IMR-90 (cell line): ENCODE data around the gene EXD1. TPM values are rescaled to one million over a fixed set of nuclear protein-coding genes. Genes with fewer than 3 reads are reported as not detected.

Experiments
- ATAC-seq: fragments of 200-7000 bp; cut with Tn5 transposase; 2 replicates; pipeline ENCODE4 v1.9.1; 2020; ENCODE audit warnings: low read depth, mild to moderate bottlenecking, moderate library complexity
- BruUV-seq: library from RNA; stranded (reverse); fragments of 400-500 nt; replicated peaks from 2 replicates; lab custom pipeline; 2021; lab: Mats Ljungman, UMichigan
- CTCF ChIA-PET: fragments of 300-600 bp; formaldehyde crosslinking; extraction: SDS; loops from one replicate; lab custom pipeline; 2021; ENCODE audit warnings: antibody characterized with exemption; lab: Yijun Ruan, JAX
- POLR2A ChIA-PET: fragments of 300-600 bp; sonication (Branson Sonifier 250); formaldehyde crosslinking; loops from one replicate; lab custom pipeline; 2022; ENCODE audit warnings: antibody characterized with exemption; ENCODE audit not compliant: unreplicated experiment; lab: Charles Lee
- DNase-seq: peaks from one replicate; pipeline ENCODE4 v3.0.0; 2013
- H2AFZ ChIP-seq: replicated peaks from 2 replicates; pipeline ENCODE3; 2013; ENCODE audit warnings: low read length, mild to moderate bottlenecking; ENCODE audit not compliant: poor library complexity
- H2AK5ac ChIP-seq: 2 replicates; pipeline ENCODE4 v1.6.1; 2013; ENCODE audit warnings: low read depth, low read length, inconsistent platforms
- H2AK9ac ChIP-seq: replicated peaks from 2 replicates; pipeline ENCODE3; 2013; ENCODE audit warnings: mild to moderate bottlenecking, low read depth, low read length, moderate library complexity; ENCODE audit not compliant: poor library complexity
- H2BK120ac ChIP-seq: 2 replicates; pipeline ENCODE4 v1.6.1; 2013; ENCODE audit warnings: low read depth, low read length, inconsistent platforms
- H2BK15ac ChIP-seq: 3 replicates; pipeline ENCODE4 v1.6.1; 2013; ENCODE audit warnings: low read depth, low read length, inconsistent platforms
- H2BK20ac ChIP-seq: 2 replicates; pipeline ENCODE4 v1.6.1; 2013; ENCODE audit warnings: low read depth, mild to moderate bottlenecking, inconsistent platforms, low read length, moderate library complexity
- H2BK5ac ChIP-seq: 2 replicates; pipeline ENCODE4 v1.6.1; 2013; ENCODE audit warnings: mild to moderate bottlenecking, low read depth, low read length, inconsistent platforms; ENCODE audit not compliant: poor library complexity, severe bottlenecking
- H3K14ac ChIP-seq: replicated peaks from 2 replicates; pipeline ENCODE4 v1.6.1; 2013; ENCODE audit warnings: low read depth, low read length, inconsistent platforms
- H3K18ac ChIP-seq: 2 replicates; pipeline ENCODE4 v1.6.1; 2013; ENCODE audit warnings: low read depth, low read length, control low read depth
- H3K23ac ChIP-seq: 2 replicates; pipeline ENCODE4 v1.6.1; 2013; ENCODE audit warnings: low read depth, low read length, inconsistent platforms
- H3K27ac ChIP-seq: 2 replicates; pipeline ENCODE4 v1.5.1; 2013; ENCODE audit warnings: mild to moderate bottlenecking, control low read depth, low read length; ENCODE audit not compliant: insufficient read depth
- H3K27me3 ChIP-seq: 2 replicates; pipeline ENCODE4 v1.6.1; 2013; ENCODE audit warnings: low read length; ENCODE audit not compliant: control insufficient read depth, insufficient read depth
- H3K36me3 ChIP-seq: 2 replicates; pipeline ENCODE4 v1.6.1; 2013; ENCODE audit warnings: low read length, mixed read lengths; ENCODE audit not compliant: control insufficient read depth, insufficient read depth
- H3K4ac ChIP-seq: 2 replicates; pipeline ENCODE4 v1.6.1; 2013; ENCODE audit warnings: low read depth, low read length, inconsistent platforms
- H3K4me1 ChIP-seq: 2 replicates; pipeline ENCODE4 v1.6.1; 2013; ENCODE audit warnings: low read length, mixed read lengths; ENCODE audit not compliant: control insufficient read depth, insufficient read depth
- H3K4me2 ChIP-seq: 2 replicates; pipeline ENCODE4 v1.6.1; 2013; ENCODE audit warnings: low read depth, mild to moderate bottlenecking, control low read depth, low read length, moderate library complexity
- H3K4me3 ChIP-seq: 2 replicates; pipeline ENCODE4 v1.5.1; 2013; ENCODE audit warnings: low read depth, mild to moderate bottlenecking, control low read depth, low read length, moderate library complexity; ENCODE audit not compliant: insufficient read depth
- H3K56ac ChIP-seq: 2 replicates; pipeline ENCODE4 v1.6.1; 2013; ENCODE audit warnings: low read length, inconsistent platforms; ENCODE audit not compliant: insufficient read depth; ENCODE audit errors: extremely low read depth
- H3K79me1 ChIP-seq, 2 experiments: 2 replicates each; pipeline ENCODE4 v1.6.1; 2013; ENCODE audit warnings: low read length in 2 of 2, inconsistent platforms in 1 of 2, low read depth in 1 of 2
- H3K9ac ChIP-seq: 2 replicates; pipeline ENCODE4 v1.6.1; 2013; ENCODE audit warnings: low read depth, low read length, control low read depth
- H3K9me1 ChIP-seq: 2 replicates; pipeline ENCODE4 v1.6.1; 2013; ENCODE audit warnings: low read length, inconsistent platforms; ENCODE audit not compliant: insufficient read depth
- H3K9me3 ChIP-seq: 2 replicates; pipeline ENCODE4 v1.6.1; 2013; ENCODE audit warnings: low read length; ENCODE audit not compliant: control insufficient read depth, insufficient read depth
- H4K20me1 ChIP-seq: 2 replicates; pipeline ENCODE4 v1.6.1; 2013; ENCODE audit warnings: low read length, inconsistent platforms; ENCODE audit not compliant: insufficient read depth
- H4K5ac ChIP-seq: 2 replicates; pipeline ENCODE4 v1.6.1; 2013; ENCODE audit warnings: mild to moderate bottlenecking, low read depth, low read length, control low read depth
- H4K8ac ChIP-seq, 2 experiments: 2 replicates each; pipeline ENCODE4 v1.6.1; 2013; ENCODE audit warnings: low read depth in 2 of 2, low read length in 2 of 2, control low read depth in 1 of 2, inconsistent platforms in 1 of 2
- H4K91ac ChIP-seq: 2 replicates; pipeline ENCODE4 v1.6.1; 2013; ENCODE audit warnings: low read depth, low read length, inconsistent platforms; ENCODE audit not compliant: insufficient read depth
- BHLHE40 ChIP-seq: fragments of 150-350 bp; IDR thresholded peaks from 2 replicates; pipeline ENCODE4 v1.6.1; 2016; ENCODE audit warnings: mild to moderate bottlenecking, low read depth, low read length
- CHD1 ChIP-seq: IDR thresholded peaks from 2 replicates; pipeline ENCODE4 v1.6.1; 2012; ENCODE audit warnings: low read depth, low read length, improper control_type of control experiment
- CTCF ChIP-seq: conservative IDR thresholded peaks from 2 replicates; pipeline ENCODE4 v1.5.1; 2012; ENCODE audit warnings: mild to moderate bottlenecking, low read depth, low read length, improper control_type of control experiment
- FOS ChIP-seq: fragments of 150-350 bp; IDR thresholded peaks from 2 replicates; pipeline ENCODE4 v1.6.1; 2016; ENCODE audit warnings: low read depth, low read length
- MAFK ChIP-seq: IDR thresholded peaks from 2 replicates; pipeline ENCODE4 v1.6.1; 2012; ENCODE audit warnings: low read depth, low read length, improper control_type of control experiment
- MXI1 ChIP-seq: IDR thresholded peaks from 2 replicates; pipeline ENCODE4 v1.6.1; 2012; ENCODE audit warnings: low read depth, mild to moderate bottlenecking, low read length, moderate library complexity, borderline replicate concordance
- RAD21 ChIP-seq: IDR thresholded peaks from 2 replicates; pipeline ENCODE4 v1.6.1; 2012; ENCODE audit warnings: low read length, improper control_type of control experiment
- WGBS, 2 experiments: methylation state at CpG; one replicate each; pipeline versions ENCODE4 v1.1.5 to v1.1.7; 2013; ENCODE audit warnings: missing lambda C conversion rate in 2 of 2; ENCODE audit not compliant: insufficient read length in 1 of 2; ENCODE audit errors: extremely low coverage in 2 of 2; 5-methylcytosine and 5-hydroxymethylcytosine counted together
- dilution Hi-C: fragments of 300-500 bp; cut with HindIII; formaldehyde crosslinking; loops from one replicate; pipeline ENCODE4 v1.14.3; 2018; ENCODE audit warnings: low sequenced_read_pairs; ENCODE audit not compliant: unreplicated experiment
- in situ Hi-C: fragments of 300-500 bp; cut with MboI; formaldehyde crosslinking; loops from 3 replicates; pipeline ENCODE4 v1.14.3; 2019; ENCODE audit warnings: low sequenced_read_pairs, inconsistent platforms, mixed read lengths
- intact Hi-C: fragments of 100-400 bp; cut with micrococcal nuclease; formaldehyde crosslinking; loops from 2 replicates; pipeline ENCODE4 v1.10.0; 2022
- polyA plus RNA-seq, 3 experiments: library from polyadenylated mRNA; depleted of rRNA; stranded (reverse); fragments of >200 nt; gene quantifications; 2 replicates each; pipeline ENCODE4 v1.2.3, GENCODE V29; 2012; ENCODE audit warnings: low replicate concordance in 1 of 3
- total RNA-seq: library from RNA; depleted of rRNA; stranded (reverse); fragments of >200 nt; gene quantifications from 2 replicates; pipeline ENCODE4 v1.2.3, GENCODE V29; 2012
- TF ChIP-seq, protein P1 (sequence below): fragments of 150-350 bp; IDR thresholded peaks from 2 replicates; pipeline ENCODE4 v1.6.1; 2017; ENCODE audit warnings: mild to moderate bottlenecking, antibody characterized with exemption, low read length, low read depth
- TF ChIP-seq, protein P2 (sequence below): fragments of 150-350 bp; IDR thresholded peaks from 2 replicates; pipeline ENCODE4 v1.6.1; 2016; ENCODE audit warnings: low read depth, mild to moderate bottlenecking, low read length, moderate library complexity, borderline replicate concordance

Gene EXD1
- total and polyA plus RNA-seq, 2 of the 4 experiments (the other 2 are of a cell fraction): not detected

DNA sequence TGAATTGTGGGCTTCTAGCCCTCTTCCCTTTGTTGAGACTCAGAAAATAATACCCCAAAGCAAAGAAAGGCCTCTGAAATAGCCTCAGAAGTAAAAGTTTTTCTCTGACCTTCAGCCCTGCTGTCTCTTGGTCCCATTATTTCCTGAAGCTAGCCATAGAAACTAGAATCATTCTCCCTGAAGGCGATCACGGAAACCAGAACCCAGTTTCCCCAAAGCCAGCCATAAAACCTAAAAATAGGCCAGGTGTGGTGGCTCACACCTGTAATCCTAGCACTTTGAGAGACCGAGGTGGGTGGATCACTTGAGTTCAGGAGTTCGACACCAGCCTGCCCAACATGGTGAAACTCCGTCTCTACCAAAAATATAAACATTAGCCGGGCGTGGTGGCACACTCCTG lies 27.2 kb downstream of the EXD1 start:
- no peak overlapping the region for H3K56ac ChIP-seq
- BruUV-seq: no TSS peak

More for the DNA sequence above, 27.2 kb downstream of the EXD1 start:
- no peak for DNase-seq
- Histone ChIP-seq H3K4me1 (no peaks in the 10 kb centered on the region; the same call in 1 of the 2 replicates), H3K4me2 (no peak overlapping the region), H2AK9ac (no peak overlapping the region), H2BK5ac (no peak overlapping the region), H2AK5ac (no peak overlapping the region), H3K79me1 (no peaks in the 10 kb centered on the region), H3K27me3 (no peaks in the 10 kb centered on the region), H3K36me3 (no peaks in the 10 kb centered on the region), H4K20me1 (no peaks in the 10 kb centered on the region), H2BK20ac (no peak overlapping the region), H4K8ac (no peak overlapping the region), H4K91ac (no peak overlapping the region), H3K14ac (no peak overlapping the region), H2AFZ (no peak overlapping the region), H3K27ac (no peak overlapping the region), H3K9ac (no peak overlapping the region), H3K23ac (no peak overlapping the region), H3K9me1 (no peaks in the 10 kb centered on the region), H3K4ac (no peak overlapping the region), H3K4me3 (no peak overlapping the region), H4K5ac (no peak overlapping the region), H3K9me3 (no peaks in the 10 kb centered on the region), H3K18ac (no peak overlapping the region), H2BK15ac (no peak overlapping the region), H2BK120ac (no peak overlapping the region)
- dilution Hi-C loops (no loop called here), intact Hi-C loops (no loop called here), in situ Hi-C loops (no loop called here)
- WGBS, 2 experiments: 100% methylated on average over 1 of the region's 7 CpGs; no CpG with 5 or more reads in 1 of the 2 experiments
- CTCF ChIA-PET: no interaction called here
- POLR2A ChIA-PET: no interaction called here
- no peak for ATAC-seq
- TF ChIP-seq MXI1: no peak
- TF ChIP-seq RAD21: no peak
- TF ChIP-seq, protein P1, sequence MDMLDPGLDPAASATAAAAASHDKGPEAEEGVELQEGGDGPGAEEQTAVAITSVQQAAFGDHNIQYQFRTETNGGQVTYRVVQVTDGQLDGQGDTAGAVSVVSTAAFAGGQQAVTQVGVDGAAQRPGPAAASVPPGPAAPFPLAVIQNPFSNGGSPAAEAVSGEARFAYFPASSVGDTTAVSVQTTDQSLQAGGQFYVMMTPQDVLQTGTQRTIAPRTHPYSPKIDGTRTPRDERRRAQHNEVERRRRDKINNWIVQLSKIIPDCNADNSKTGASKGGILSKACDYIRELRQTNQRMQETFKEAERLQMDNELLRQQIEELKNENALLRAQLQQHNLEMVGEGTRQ: no peak
- TF ChIP-seq FOS: no peak
- no peak for TF ChIP-seq CHD1
- no peak for TF ChIP-seq BHLHE40
- TF ChIP-seq MAFK: no peak
- TF ChIP-seq, protein P2, sequence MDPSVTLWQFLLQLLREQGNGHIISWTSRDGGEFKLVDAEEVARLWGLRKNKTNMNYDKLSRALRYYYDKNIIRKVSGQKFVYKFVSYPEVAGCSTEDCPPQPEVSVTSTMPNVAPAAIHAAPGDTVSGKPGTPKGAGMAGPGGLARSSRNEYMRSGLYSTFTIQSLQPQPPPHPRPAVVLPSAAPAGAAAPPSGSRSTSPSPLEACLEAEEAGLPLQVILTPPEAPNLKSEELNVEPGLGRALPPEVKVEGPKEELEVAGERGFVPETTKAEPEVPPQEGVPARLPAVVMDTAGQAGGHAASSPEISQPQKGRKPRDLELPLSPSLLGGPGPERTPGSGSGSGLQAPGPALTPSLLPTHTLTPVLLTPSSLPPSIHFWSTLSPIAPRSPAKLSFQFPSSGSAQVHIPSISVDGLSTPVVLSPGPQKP: no peak
- TF ChIP-seq CTCF: no peak
